ENCODE data around the gene LRP2. TPM values are rescaled to one million over a fixed set of nuclear protein-coding genes. Genes with fewer than 3 reads are reported as not detected.
A peak's percentile ranks its signal among the peaks of the same experiment; 100 is the strongest.

LRP2 gene
- total RNA-seq, 1 experiment from 2014 or later, result not detected

GRCh38 chr2:169386722-169387121, 24.4 kb upstream of the LRP2 start:
- Histone ChIP-seq H4K20me1 (ENCODE audit: insufficient read depth, low read depth, low read length) (no peaks in the 10 kb centered on the region), H3K9me3 (ENCODE audit: low read length) (no peaks in the 10 kb centered on the region), H3K9ac (ENCODE audit: low read length) (no peak overlapping the region), H3K36me3 (ENCODE audit: insufficient read depth, low read length) (no peaks in the 10 kb centered on the region), H3K4me3 (ENCODE audit: low read length) (no peak overlapping the region), H3K9me2 (replicated peaks; ENCODE audit: insufficient read depth, low read length) (no peaks in the 10 kb centered on the region), H2AFZ (ENCODE audit: low read length) (no peak overlapping the region), H3K4me1 (ENCODE audit: low read length) (no peaks in the 10 kb centered on the region), H3K79me2 (ENCODE audit: low read length) (no peaks in the 10 kb centered on the region), H3K4me2 (ENCODE audit: low read depth, low read length, poor library complexity, severe bottlenecking) (no peak overlapping the region), H3K27me3 (ENCODE audit: low read length) (no peaks in the 10 kb centered on the region), H3K27ac (ENCODE audit: low read length) (no peak overlapping the region)
- peak; percentile 11 for DNase-seq

- no peak overlapping the region for H3K4me3 ChIP-seq (ENCODE audit: low read length)
- no peaks in the 10 kb centered on the region for H3K79me2 ChIP-seq (ENCODE audit: low read length)
- H4K20me1 ChIP-seq (ENCODE audit: insufficient read depth, low read depth, low read length), result no peaks in the 10 kb centered on the region
- H3K4me1 ChIP-seq (ENCODE audit: low read length), result no peaks in the 10 kb centered on the region
- H3K36me3 ChIP-seq (ENCODE audit: insufficient read depth, low read length), result no peaks in the 10 kb centered on the region
- no peaks in the 10 kb centered on the region for H3K9me3 ChIP-seq (ENCODE audit: low read length)
- H3K4me2 ChIP-seq (ENCODE audit: low read depth, low read length, poor library complexity, severe bottlenecking), result no peak overlapping the region
- H3K9ac ChIP-seq (ENCODE audit: low read length), result no peak overlapping the region
- no peak overlapping the region for H2AFZ ChIP-seq (ENCODE audit: low read length)
- H3K27me3 ChIP-seq (ENCODE audit: low read length), result no peaks in the 10 kb centered on the region
- DNase-seq, result peak; percentile 11
- H3K27ac ChIP-seq (ENCODE audit: low read length), result no peak overlapping the region
- H3K9me2 ChIP-seq (replicated peaks; ENCODE audit: insufficient read depth, low read length), result no peaks in the 10 kb centered on the region
Measured at GRCh38 chr2:169384816-169385215, 22.5 kb upstream of the LRP2 start.

GRCh38 chr2:169372561-169372960, 10.2 kb upstream of the LRP2 start:
- no peaks in the 10 kb centered on the region for H3K27me3 ChIP-seq (ENCODE audit: low read length)
- H3K9me3 ChIP-seq (ENCODE audit: low read length), result no peaks in the 10 kb centered on the region
- no peak for DNase-seq
- no peak overlapping the region for H3K27ac ChIP-seq (ENCODE audit: low read length)
- no peaks in the 10 kb centered on the region for H3K79me2 ChIP-seq (ENCODE audit: low read length)
- H3K9ac ChIP-seq (ENCODE audit: low read length), result no peak overlapping the region
- no peaks in the 10 kb centered on the region for H3K9me2 ChIP-seq (replicated peaks; ENCODE audit: insufficient read depth, low read length)
- no peak overlapping the region for H3K4me2 ChIP-seq (ENCODE audit: low read depth, low read length, poor library complexity, severe bottlenecking)
- H4K20me1 ChIP-seq (ENCODE audit: insufficient read depth, low read depth, low read length), result no peaks in the 10 kb centered on the region
- no peaks in the 10 kb centered on the region for H3K4me1 ChIP-seq (ENCODE audit: low read length)
- no peak overlapping the region for H3K4me3 ChIP-seq (ENCODE audit: low read length)
- H3K36me3 ChIP-seq (ENCODE audit: insufficient read depth, low read length), result no peaks in the 10 kb centered on the region
- no peak overlapping the region for H2AFZ ChIP-seq (ENCODE audit: low read length)

DNA sequence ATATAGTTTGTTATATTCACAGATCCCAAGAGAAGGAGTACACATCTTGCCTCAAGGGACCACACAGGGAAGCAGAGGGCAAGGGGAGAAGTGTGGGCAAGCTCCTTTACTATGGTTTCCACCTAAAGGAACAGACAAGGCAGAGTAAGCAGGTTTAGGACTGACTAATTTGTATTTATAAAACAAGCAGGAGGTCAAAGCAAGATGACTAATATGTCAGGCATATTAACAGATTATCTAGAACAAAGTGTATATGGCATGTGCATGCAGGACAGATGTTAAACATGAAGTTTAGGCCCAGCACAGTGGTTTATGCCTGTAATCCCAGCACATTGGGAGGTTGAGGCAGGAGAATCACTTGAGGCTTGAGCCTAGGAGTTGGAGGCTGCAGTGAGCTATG, 3.7 kb upstream of the LRP2 start:
- no peak for DNase-seq
- Histone ChIP-seq H3K27ac (ENCODE audit: low read length) (no peak overlapping the region), H3K36me3 (ENCODE audit: insufficient read depth, low read length) (no peaks in the 10 kb centered on the region), H3K9me3 (ENCODE audit: low read length) (no peaks in the 10 kb centered on the region), H3K9ac (ENCODE audit: low read length) (no peak overlapping the region), H3K4me1 (ENCODE audit: low read length) (peaks cover 26% of the 10 kb centered on the region), H3K4me3 (ENCODE audit: low read length) (no peak overlapping the region), H2AFZ (ENCODE audit: low read length) (no peak overlapping the region), H3K79me2 (ENCODE audit: low read length) (no peaks in the 10 kb centered on the region), H4K20me1 (ENCODE audit: insufficient read depth, low read depth, low read length) (no peaks in the 10 kb centered on the region), H3K27me3 (ENCODE audit: low read length) (no peaks in the 10 kb centered on the region), H3K9me2 (replicated peaks; ENCODE audit: insufficient read depth, low read length) (no peaks in the 10 kb centered on the region), H3K4me2 (ENCODE audit: low read depth, low read length, poor library complexity, severe bottlenecking) (no peak overlapping the region)

GRCh38 chr2:169365029-169365480, 2.7 kb upstream of the LRP2 start:
- Histone ChIP-seq H3K4me1 (ENCODE audit: low read length) (peaks cover 26% of the 10 kb centered on the region), H3K9ac (ENCODE audit: low read length) (no peak overlapping the region), H4K20me1 (ENCODE audit: insufficient read depth, low read depth, low read length) (no peaks in the 10 kb centered on the region), H3K4me2 (ENCODE audit: low read depth, low read length, poor library complexity, severe bottlenecking) (peak overlapping the region; percentile 66), H3K36me3 (ENCODE audit: insufficient read depth, low read length) (no peaks in the 10 kb centered on the region), H3K4me3 (ENCODE audit: low read length) (peak overlapping the region; percentile 47; the same call in 1 of the 2 replicates), H2AFZ (ENCODE audit: low read length) (0 out of 2 replicates have a peak overlapping the region, but pooled peaks have one; percentile 36), H3K27me3 (ENCODE audit: low read length) (no peaks in the 10 kb centered on the region), H3K79me2 (ENCODE audit: low read length) (no peaks in the 10 kb centered on the region), H3K9me2 (replicated peaks; ENCODE audit: insufficient read depth, low read length) (no peaks in the 10 kb centered on the region), H3K9me3 (ENCODE audit: low read length) (no peaks in the 10 kb centered on the region), H3K27ac (ENCODE audit: low read length) (no peak overlapping the region)
- no peak for DNase-seq

- peak; percentile 54 for DNase-seq
- Histone ChIP-seq H3K27me3 (ENCODE audit: low read length) (no peaks in the 10 kb centered on the region), H3K4me3 (ENCODE audit: low read length) (peak overlapping the region; percentile 47; the same call in 1 of the 2 replicates), H3K79me2 (ENCODE audit: low read length) (no peaks in the 10 kb centered on the region), H3K4me2 (ENCODE audit: low read depth, low read length, poor library complexity, severe bottlenecking) (peak overlapping the region; percentile 66), H3K9me2 (replicated peaks; ENCODE audit: insufficient read depth, low read length) (no peaks in the 10 kb centered on the region), H3K9ac (ENCODE audit: low read length) (peak overlapping the region; percentile 36), H3K27ac (ENCODE audit: low read length) (no peak overlapping the region), H3K9me3 (ENCODE audit: low read length) (no peaks in the 10 kb centered on the region), H3K4me1 (ENCODE audit: low read length) (peaks cover 26% of the 10 kb centered on the region), H4K20me1 (ENCODE audit: insufficient read depth, low read depth, low read length) (no peaks in the 10 kb centered on the region), H3K36me3 (ENCODE audit: insufficient read depth, low read length) (no peaks in the 10 kb centered on the region), H2AFZ (ENCODE audit: low read length) (peak overlapping the region; percentile 62; the same call in 1 of the 2 replicates)
Measured at GRCh38 chr2:169363560-169364150, 1.3 kb upstream of the LRP2 start.

GRCh38 chr2:169362894-169363559, 693 bp upstream of the LRP2 start:
- DNase-seq, result no peak
- H3K9me3 ChIP-seq (ENCODE audit: low read length), result no peaks in the 10 kb centered on the region
- H3K9ac ChIP-seq (ENCODE audit: low read length), result peak overlapping the region; percentile 36; the same call in 1 of the 2 replicates
- H3K4me3 ChIP-seq (ENCODE audit: low read length), result peak overlapping the region; percentile 47; the same call in 1 of the 2 replicates
- no peaks in the 10 kb centered on the region for H3K9me2 ChIP-seq (replicated peaks; ENCODE audit: insufficient read depth, low read length)
- H3K4me2 ChIP-seq (ENCODE audit: low read depth, low read length, poor library complexity, severe bottlenecking), result peak overlapping the region; percentile 66
- H3K27me3 ChIP-seq (ENCODE audit: low read length), result no peaks in the 10 kb centered on the region
- H3K79me2 ChIP-seq (ENCODE audit: low read length), result no peaks in the 10 kb centered on the region
- no peaks in the 10 kb centered on the region for H3K36me3 ChIP-seq (ENCODE audit: insufficient read depth, low read length)
- H2AFZ ChIP-seq (ENCODE audit: low read length), result peak overlapping the region; percentile 62; the same call in 1 of the 2 replicates
- H3K4me1 ChIP-seq (ENCODE audit: low read length), result peaks cover 26% of the 10 kb centered on the region
- H3K27ac ChIP-seq (ENCODE audit: low read length), result no peak overlapping the region
- no peaks in the 10 kb centered on the region for H4K20me1 ChIP-seq (ENCODE audit: insufficient read depth, low read depth, low read length)

DNA sequence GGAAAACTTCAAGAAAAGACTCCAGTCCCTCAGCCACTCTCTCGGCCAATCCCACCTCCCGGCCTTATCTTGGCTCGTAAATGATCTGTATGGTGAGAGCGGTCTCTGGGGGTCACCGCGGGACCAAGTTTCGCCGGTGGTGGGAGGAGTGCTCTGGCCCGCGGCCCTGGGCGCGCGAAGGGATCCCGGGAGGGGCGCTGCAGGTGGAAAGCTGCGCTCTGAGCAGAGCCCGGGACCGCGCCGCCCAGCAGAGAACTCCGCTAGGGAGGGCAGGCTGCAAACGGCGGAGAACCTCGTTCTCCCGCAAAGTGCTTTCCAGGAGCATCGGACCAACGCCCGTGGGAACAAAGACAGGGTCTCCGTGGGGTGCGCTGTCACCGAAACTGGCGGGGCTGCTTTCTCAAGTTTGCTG, 622 bp downstream of the LRP2 start:
- no peak for DNase-seq
- Histone ChIP-seq H3K27ac (ENCODE audit: low read length) (no peak overlapping the region), H3K9me3 (ENCODE audit: low read length) (no peaks in the 10 kb centered on the region), H3K79me2 (ENCODE audit: low read length) (no peaks in the 10 kb centered on the region), H2AFZ (ENCODE audit: low read length) (no peak overlapping the region), H3K27me3 (ENCODE audit: low read length) (no peaks in the 10 kb centered on the region), H3K4me2 (ENCODE audit: low read depth, low read length, poor library complexity, severe bottlenecking) (no peak overlapping the region), H3K9me2 (replicated peaks; ENCODE audit: insufficient read depth, low read length) (no peaks in the 10 kb centered on the region), H3K36me3 (ENCODE audit: insufficient read depth, low read length) (no peaks in the 10 kb centered on the region), H3K4me3 (ENCODE audit: low read length) (no peak overlapping the region), H4K20me1 (ENCODE audit: insufficient read depth, low read depth, low read length) (no peaks in the 10 kb centered on the region), H3K9ac (ENCODE audit: low read length) (no peak overlapping the region), H3K4me1 (ENCODE audit: low read length) (peaks cover 26% of the 10 kb centered on the region)
